Type B pancreatic cell (in vitro differentiated cells): ENCODE results near the gene BEST1. TPM values are rescaled to one million over a fixed set of nuclear protein-coding genes. Genes with fewer than 3 reads are reported as not detected.
"Not testable (repeated sequence)": the region's sequence is repeated elsewhere in the genome, so short reads cannot be mapped to it uniquely, and the experiment has no call there.

Experiments used
- DNase-seq: peaks from one replicate; pipeline ENCODE4 v3.0.0; 2021; ENCODE audit warnings: mixed read lengths; ENCODE audit not compliant: unreplicated experiment; ENCODE audit errors: extremely low spot score
- H3K27ac Mint-ChIP-seq: 2 replicates; pipeline ENCODE4 v1.8.0; 2021; ENCODE audit warnings: mild to moderate bottlenecking, mixed read lengths
- H3K27me3 Mint-ChIP-seq: 2 replicates; pipeline ENCODE4 v1.8.0; 2021; ENCODE audit warnings: mixed read lengths
- H3K36me3 Mint-ChIP-seq: 2 replicates; pipeline ENCODE4 v1.8.0; 2021; ENCODE audit warnings: mixed read lengths
- H3K4me1 Mint-ChIP-seq: one replicate; pipeline ENCODE4 v1.8.0; 2021; ENCODE audit warnings: mixed read lengths; ENCODE audit not compliant: unreplicated experiment
- H3K4me3 Mint-ChIP-seq: 2 replicates; pipeline ENCODE4 v1.8.0; 2021; ENCODE audit warnings: mild to moderate bottlenecking, mixed read lengths
- H3K9me3 Mint-ChIP-seq: 2 replicates; pipeline ENCODE4 v1.8.0; 2021; ENCODE audit warnings: mixed read lengths
- total RNA-seq: library from RNA; stranded (reverse); gene quantifications from 2 replicates; pipeline ENCODE4 v1.2.1, GENCODE V29; 2021; ENCODE audit warnings: low replicate concordance
- TF ChIP-seq, protein P1 (sequence below): fragments of 200-600 bp; sonication (generic); conservative IDR thresholded peaks from 2 replicates; pipeline ENCODE4 v1.5.0; 2021; ENCODE audit warnings: antibody characterized with exemption, mild to moderate bottlenecking

The BEST1 gene
- total RNA-seq, 1 donor from 2014 or later: 0.31 TPM

DNA sequence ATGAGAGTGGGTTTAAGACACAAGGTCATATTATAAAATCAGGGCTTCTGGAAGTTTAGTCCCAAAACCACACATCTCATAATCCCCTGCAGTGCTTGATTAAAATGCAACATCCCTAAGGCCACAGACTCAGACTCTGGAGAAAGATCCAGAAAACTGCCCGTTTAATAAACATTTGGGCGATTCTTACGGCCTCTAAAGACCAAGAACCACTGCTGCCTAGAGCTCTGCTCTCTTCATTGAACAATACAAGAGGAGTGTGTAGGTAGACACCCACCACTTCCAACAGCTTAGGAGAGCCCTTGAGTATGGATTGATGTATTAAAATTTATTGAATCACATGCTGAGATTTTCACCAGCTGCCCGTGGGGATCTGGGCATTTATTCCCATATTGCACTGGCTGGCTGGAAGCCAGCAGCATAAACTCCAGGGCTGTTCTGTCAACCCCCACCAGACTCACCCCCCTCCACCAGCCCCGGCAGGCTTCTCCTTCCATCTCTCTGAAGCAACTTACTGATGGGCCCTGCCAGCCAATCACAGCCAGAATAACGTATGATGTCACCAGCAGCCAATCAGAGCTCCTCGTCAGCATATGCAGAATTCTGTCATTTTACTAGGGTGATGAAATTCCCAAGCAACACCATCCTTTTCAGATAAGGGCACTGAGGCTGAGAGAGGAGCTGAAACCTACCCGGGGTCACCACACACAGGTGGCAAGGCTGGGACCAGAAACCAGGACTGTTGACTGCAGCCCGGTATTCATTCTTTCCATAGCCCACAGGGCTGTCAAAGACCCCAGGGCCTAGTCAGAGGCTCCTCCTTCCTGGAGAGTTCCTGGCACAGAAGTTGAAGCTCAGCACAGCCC lies 749 bp upstream of the BEST1 start:
- no peaks in the 10 kb centered on the region for H3K36me3 Mint-ChIP-seq
- H3K4me3 Mint-ChIP-seq: peak overlapping the region; percentile 8
- H3K9me3 Mint-ChIP-seq: no peaks in the 10 kb centered on the region
- H3K27ac Mint-ChIP-seq: peak overlapping the region; percentile 61
- DNase-seq: no peak
- peaks cover 14% of the 10 kb centered on the region for H3K27me3 Mint-ChIP-seq
- TF ChIP-seq, protein P1, sequence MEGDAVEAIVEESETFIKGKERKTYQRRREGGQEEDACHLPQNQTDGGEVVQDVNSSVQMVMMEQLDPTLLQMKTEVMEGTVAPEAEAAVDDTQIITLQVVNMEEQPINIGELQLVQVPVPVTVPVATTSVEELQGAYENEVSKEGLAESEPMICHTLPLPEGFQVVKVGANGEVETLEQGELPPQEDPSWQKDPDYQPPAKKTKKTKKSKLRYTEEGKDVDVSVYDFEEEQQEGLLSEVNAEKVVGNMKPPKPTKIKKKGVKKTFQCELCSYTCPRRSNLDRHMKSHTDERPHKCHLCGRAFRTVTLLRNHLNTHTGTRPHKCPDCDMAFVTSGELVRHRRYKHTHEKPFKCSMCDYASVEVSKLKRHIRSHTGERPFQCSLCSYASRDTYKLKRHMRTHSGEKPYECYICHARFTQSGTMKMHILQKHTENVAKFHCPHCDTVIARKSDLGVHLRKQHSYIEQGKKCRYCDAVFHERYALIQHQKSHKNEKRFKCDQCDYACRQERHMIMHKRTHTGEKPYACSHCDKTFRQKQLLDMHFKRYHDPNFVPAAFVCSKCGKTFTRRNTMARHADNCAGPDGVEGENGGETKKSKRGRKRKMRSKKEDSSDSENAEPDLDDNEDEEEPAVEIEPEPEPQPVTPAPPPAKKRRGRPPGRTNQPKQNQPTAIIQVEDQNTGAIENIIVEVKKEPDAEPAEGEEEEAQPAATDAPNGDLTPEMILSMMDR: no peak
- H3K4me1 Mint-ChIP-seq: peaks cover 22% of the 10 kb centered on the region

DNA sequence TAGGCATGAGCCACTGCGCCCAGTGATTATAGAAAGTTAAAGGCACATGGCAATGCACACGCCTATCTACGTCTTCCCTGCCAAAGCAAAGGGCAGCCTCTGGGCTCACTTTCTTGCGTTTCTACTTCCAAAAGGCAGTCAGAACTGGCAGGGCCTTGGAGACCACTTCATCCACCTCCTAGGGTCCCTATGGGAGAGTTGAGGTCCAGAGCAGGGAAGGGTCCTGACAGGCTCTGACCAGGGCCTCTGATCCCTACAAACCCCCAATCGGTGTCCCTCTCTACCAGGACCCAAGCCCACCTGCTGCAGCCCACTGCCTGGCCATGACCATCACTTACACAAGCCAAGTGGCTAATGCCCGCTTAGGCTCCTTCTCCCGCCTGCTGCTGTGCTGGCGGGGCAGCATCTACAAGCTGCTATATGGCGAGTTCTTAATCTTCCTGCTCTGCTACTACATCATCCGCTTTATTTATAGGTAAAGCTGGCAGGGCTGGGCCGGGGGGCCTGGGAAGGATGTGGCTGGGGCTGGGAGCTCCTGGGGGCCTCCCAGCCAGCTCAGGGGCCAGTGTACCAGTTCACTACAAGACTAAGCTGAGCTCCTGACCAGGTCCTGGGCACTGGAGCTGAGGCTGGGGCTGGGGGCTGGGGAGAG lies 1.5 kb downstream of the BEST1 start:
- TF ChIP-seq, protein P1: no peak
- Mint-ChIP-seq H3K27me3 (peaks cover 24% of the 10 kb centered on the region), H3K36me3 (no peaks in the 10 kb centered on the region), H3K9me3 (no peaks in the 10 kb centered on the region), H3K4me3 (no peak overlapping the region), H3K27ac (no peak overlapping the region), H3K4me1 (peaks cover 22% of the 10 kb centered on the region)
- DNase-seq: peak; percentile 59

DNA sequence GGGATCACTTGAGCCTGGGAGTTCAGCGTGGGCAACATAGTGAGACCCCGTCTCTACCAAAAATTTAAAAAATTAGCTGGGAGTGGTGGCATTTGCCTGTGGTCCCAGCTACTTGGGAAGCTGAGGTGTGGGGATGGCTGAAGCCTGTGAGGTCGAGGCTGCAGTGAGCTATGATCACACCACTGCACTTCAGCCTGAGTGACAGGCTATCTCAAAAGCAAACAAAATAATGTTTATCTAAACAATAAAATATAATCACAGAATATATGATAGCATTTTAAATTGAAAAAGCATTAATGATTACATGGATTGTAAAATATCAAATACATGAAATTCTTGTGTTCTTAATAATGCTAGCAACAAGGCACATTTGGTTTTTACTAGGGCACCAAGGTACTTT lies 2.7 kb downstream of the BEST1 start:
- Mint-ChIP-seq H3K4me3 (no peak overlapping the region), H3K27ac (no peak overlapping the region), H3K4me1 (peaks cover 10% of the 10 kb centered on the region), H3K36me3 (no peaks in the 10 kb centered on the region), H3K9me3 (no peaks in the 10 kb centered on the region), H3K27me3 (peaks cover 24% of the 10 kb centered on the region)
- DNase-seq: no peak
- TF ChIP-seq, protein P1: no peak

DNA sequence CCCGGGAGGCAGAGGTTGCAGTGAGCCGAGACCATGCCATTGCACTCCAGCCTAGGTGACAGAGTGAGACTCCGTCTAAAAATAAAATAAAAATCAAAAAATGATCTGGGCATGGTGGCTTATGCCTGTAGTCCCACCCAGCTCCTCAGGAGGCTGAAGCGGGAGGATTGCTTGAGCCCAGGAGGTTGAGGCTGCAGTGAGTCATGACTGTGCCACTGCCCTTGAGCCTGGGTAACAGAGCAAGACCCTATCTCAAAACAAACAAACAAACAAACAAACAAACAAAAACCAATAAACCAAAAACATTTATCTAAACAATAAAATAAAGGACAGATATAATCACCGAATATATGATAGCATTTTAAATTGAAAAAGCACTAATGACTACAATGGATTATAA lies 3.5 kb downstream of the BEST1 start:
- H3K4me3 Mint-ChIP-seq, H3K9me3 Mint-ChIP-seq: not testable (repeated sequence)

DNA sequence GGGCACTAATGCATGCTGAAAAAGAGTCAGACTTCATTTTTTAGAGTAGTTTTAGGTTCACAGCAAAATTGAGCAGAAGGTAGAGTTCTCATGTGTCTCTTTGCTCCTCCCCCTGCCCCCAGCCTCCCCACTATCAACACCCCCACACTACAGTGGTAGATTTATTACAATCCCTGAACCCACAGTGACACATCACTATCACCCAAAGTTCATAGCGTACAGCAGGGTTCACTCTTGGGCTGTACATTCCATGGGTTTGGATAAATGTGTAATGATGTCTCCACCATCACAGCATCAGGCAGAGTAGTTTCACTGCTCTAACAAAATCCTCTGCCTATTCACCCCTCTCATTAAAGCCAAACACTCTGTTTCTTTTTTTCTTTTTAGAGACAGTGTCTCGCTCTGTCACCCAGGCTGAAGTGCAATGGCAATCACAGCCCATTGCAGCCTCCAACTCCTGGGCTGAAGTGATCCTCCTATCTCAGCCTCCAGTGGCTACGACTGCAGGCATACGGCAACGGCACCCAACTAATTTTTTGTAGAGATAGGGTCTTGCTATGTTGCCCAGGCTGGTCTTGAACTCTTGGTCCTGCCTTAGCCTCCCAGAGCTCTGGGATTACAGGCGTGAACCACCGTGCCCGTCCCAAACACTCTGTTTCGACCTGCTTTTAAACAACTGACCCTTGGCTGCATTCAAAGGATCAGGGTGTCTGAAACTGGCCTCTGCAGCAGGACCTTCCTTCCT lies 4.1 kb downstream of the BEST1 start:
- DNase-seq: peak; percentile 34
- Mint-ChIP-seq H3K27me3 (peaks cover 24% of the 10 kb centered on the region), H3K9me3 (no peaks in the 10 kb centered on the region), H3K27ac (no peak overlapping the region), H3K4me3 (no peak overlapping the region), H3K4me1 (peaks cover 6% of the 10 kb centered on the region), H3K36me3 (no peaks in the 10 kb centered on the region)
- TF ChIP-seq, protein P1: no peak

More for the DNA sequence above, 3.5 kb downstream of the BEST1 start:
- peaks cover 10% of the 10 kb centered on the region for H3K4me1 Mint-ChIP-seq
- H3K36me3 Mint-ChIP-seq, H3K27ac Mint-ChIP-seq: not testable (repeated sequence)
- DNase-seq: peak; percentile 25
- peaks cover 24% of the 10 kb centered on the region for H3K27me3 Mint-ChIP-seq
